Activated naive CD8-positive, alpha-beta T cell treated with anti-CD3 and anti-CD28 coated beads, Interleukin-2, amount 50 U/mL, for 24 hours (primary cell): ENCODE data around the gene KDM6A.
"Not testable (repeated sequence)": the region's sequence is repeated elsewhere in the genome, so short reads cannot be mapped to it uniquely, and the experiment has no call there.

ENCODE experiments used
- ATAC-seq: fragments of 150-1000 bp; cut with Tn5 transposase; one replicate; pipeline ENCODE4 v1.10.0; 2021
- DNase-seq: peaks from one replicate; pipeline ENCODE4 v3.0.0; 2021
- H3K27ac Mint-ChIP-seq: one replicate; pipeline ENCODE4 v1.8.0; 2021; ENCODE audit warnings: mild to moderate bottlenecking, mixed read lengths
- H3K27me3 Mint-ChIP-seq: one replicate; pipeline ENCODE4 v1.8.0; 2021; ENCODE audit warnings: mixed read lengths
- H3K36me3 Mint-ChIP-seq: one replicate; pipeline ENCODE4 v1.8.0; 2021; ENCODE audit warnings: low read depth, mixed read lengths
- H3K4me1 Mint-ChIP-seq: one replicate; pipeline ENCODE4 v1.8.0; 2021; ENCODE audit warnings: mixed read lengths
- H3K4me3 Mint-ChIP-seq: one replicate; pipeline ENCODE4 v1.8.0; 2021; ENCODE audit warnings: mild to moderate bottlenecking, moderate library complexity, mixed read lengths
- H3K9me3 Mint-ChIP-seq: one replicate; pipeline ENCODE4 v1.8.0; 2021; ENCODE audit warnings: mixed read lengths

KDM6A gene

DNA sequence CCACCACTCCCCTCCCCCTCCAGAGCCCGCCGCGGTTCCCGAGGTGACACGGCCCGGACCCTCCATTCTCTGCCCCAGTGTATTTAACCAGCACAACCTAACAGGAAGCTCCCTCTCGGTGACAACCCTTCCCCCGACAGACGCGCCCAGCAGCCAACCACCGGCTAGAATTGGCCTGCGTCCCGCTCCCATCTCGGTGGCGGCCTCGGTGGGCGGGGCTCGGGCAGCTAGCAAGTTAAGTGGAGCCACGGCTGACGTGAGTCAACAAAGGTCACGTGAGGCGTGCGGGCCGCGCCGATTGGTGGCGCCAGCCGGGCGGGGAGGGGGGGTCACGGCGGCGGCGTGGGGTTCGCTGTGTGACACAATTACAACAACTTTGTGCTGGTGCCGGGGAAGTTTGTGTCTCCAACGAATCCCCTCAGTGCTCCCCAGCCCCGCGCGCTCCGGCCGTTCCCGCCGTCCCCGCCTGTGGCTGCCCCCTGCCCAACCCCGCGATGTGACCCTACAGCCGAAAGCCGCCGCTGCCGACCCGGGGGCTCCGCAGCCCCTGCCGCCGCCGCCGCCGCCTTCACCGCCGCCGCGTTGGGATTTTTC, at the start of gene KDM6A:
KDM6A (plus strand) TSS at position 368 of the 594 bp plus-strand sequence. CDS start 364 bp downstream, outside the sequence.
- H3K27ac Mint-ChIP-seq: peak within 1 kb of the TSS; percentile 97
- no peaks in the 10 kb centered on the region for H3K27me3 Mint-ChIP-seq
- ATAC-seq (peak; percentile 90), DNase-seq (peak; percentile 93)
- H3K4me3 Mint-ChIP-seq: peak within 1 kb of the TSS; percentile 93
- H3K4me1 Mint-ChIP-seq: peaks cover 16% of the 10 kb centered on the region
- H3K9me3 Mint-ChIP-seq: no peaks in the 10 kb centered on the region
- H3K36me3 Mint-ChIP-seq: peaks cover 2% of the 10 kb centered on the region

- DNase-seq, H3K36me3 Mint-ChIP-seq, H3K9me3 Mint-ChIP-seq, H3K4me3 Mint-ChIP-seq, H3K27ac Mint-ChIP-seq, ATAC-seq, H3K4me1 Mint-ChIP-seq, H3K27me3 Mint-ChIP-seq: not testable (repeated sequence)
Observed at GRCh38 chrX:44823193-44823592, 49.8 kb upstream of the KDM6A start.

DNA sequence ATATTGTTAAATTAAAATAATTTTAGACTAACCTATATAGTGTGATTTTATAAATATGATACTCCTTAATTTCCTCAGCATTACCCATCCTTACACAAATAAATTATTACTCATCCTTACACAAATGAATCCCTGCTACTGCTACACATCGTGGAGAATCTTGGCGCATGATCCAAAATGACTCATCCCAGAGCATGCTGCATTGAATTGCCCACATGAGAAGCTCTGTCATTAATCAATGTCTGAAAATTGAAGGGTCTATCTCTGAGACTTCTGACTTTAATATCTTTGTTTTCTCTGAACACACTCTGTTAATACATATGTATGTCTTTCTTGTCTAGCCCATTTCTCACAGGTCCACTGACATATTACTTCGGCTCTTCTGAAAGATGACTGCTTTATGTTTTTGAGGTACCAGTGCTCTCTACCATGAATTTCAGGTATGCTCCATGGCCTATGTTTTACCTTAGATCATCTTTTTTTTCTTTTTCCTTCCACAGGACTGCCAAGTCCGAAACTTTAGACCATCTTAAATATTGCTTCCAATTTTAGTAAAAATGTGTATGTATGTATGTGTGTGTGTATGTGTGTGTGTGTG, 44.9 kb upstream of the KDM6A start:
- ATAC-seq: no peak
- Mint-ChIP-seq H3K36me3 (no peaks in the 10 kb centered on the region), H3K9me3 (no peaks in the 10 kb centered on the region), H3K27me3 (no peaks in the 10 kb centered on the region), H3K4me1 (no peaks in the 10 kb centered on the region), H3K27ac (no peak overlapping the region), H3K4me3 (no peak overlapping the region)
- DNase-seq: no peak

DNA sequence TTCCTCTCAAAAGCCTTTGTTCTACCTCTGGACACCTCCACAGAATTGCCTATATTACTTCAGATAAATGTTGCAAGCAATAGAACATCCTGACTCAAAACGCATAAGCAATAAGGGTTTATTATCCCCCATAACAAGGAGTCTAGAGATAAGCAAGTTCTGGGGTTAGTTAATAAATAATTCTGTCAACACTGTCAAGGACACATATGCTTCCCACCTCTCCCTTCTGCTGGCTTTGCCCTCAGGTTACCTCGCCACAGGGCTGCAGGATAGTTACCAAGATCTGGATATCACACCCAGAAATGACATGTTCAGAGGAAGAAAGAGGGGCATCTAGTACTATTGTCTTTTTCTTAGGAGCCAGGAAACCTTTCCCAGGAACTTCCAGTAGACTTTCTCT, 43.2 kb upstream of the KDM6A start:
- ATAC-seq (no peak), DNase-seq (no peak)
- Mint-ChIP-seq H3K4me1 (no peaks in the 10 kb centered on the region), H3K36me3 (no peaks in the 10 kb centered on the region), H3K4me3 (no peak overlapping the region), H3K9me3 (no peaks in the 10 kb centered on the region), H3K27ac (no peak overlapping the region), H3K27me3 (no peaks in the 10 kb centered on the region)

DNA sequence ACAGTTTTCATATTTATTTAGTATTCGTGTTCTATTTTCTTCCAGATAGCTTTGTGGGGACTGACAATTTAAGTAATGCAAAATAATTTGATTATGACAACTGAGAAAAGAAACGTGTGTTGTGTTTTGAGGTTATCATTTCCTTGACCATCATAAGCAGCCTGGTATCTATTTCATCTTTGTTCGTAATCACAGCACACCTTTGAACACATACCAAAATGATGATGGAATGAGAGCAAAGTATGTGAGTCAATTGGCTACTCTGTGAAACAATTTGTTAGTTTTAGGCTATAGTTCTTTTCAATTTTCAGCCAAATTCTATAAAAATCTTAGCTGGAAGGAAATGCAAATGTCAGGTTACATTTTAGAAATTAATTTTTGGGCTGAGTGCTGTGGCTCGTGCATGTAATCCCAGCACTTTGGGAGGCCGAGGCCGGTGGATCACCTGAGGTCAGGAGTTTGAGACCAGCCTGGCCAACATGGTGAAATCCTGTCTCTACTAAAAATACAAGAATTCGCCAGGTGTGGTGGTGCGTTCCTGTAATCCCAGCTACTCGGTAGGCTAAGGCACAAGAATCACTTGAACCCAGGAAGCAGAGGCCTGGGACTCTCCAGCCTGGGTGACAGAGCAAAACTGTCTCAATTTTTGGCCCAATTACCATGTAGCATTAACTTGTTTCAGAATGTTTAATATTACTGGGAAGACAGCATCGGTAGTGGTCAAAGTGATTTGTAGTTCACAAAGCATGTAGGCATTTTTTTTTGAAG, 30.3 kb upstream of the KDM6A start:
- Mint-ChIP-seq H3K36me3 (no peaks in the 10 kb centered on the region), H3K4me3 (no peak overlapping the region), H3K27me3 (no peaks in the 10 kb centered on the region), H3K9me3 (no peaks in the 10 kb centered on the region), H3K4me1 (no peaks in the 10 kb centered on the region), H3K27ac (no peak overlapping the region)
- no peak for DNase-seq
- ATAC-seq: no peak

- no peak for ATAC-seq
- no peak for DNase-seq
- H3K27me3 Mint-ChIP-seq: no peaks in the 10 kb centered on the region
- H3K9me3 Mint-ChIP-seq: no peaks in the 10 kb centered on the region
- no peaks in the 10 kb centered on the region for H3K36me3 Mint-ChIP-seq
- no peak overlapping the region for H3K4me3 Mint-ChIP-seq
- no peak overlapping the region for H3K27ac Mint-ChIP-seq
- H3K4me1 Mint-ChIP-seq: no peaks in the 10 kb centered on the region
Observed at GRCh38 chrX:44843318-44843702, 29.7 kb upstream of the KDM6A start.

GRCh38 chrX:44843753-44844152, 29.2 kb upstream of the KDM6A start, which contains the start of gene DUSP21:
DUSP21 (plus strand) TSS chrX:44844021; CDS start chrX:44844133, 112 bp downstream.
- DNase-seq: no peak
- Mint-ChIP-seq H3K27ac (no peak within 1 kb of the TSS), H3K27me3 (no peaks in the 10 kb centered on the region), H3K36me3 (no peaks in the 10 kb centered on the region), H3K9me3 (no peaks in the 10 kb centered on the region), H3K4me3 (no peak within 1 kb of the TSS), H3K4me1 (no peaks in the 10 kb centered on the region)
- ATAC-seq: no peak

DNA sequence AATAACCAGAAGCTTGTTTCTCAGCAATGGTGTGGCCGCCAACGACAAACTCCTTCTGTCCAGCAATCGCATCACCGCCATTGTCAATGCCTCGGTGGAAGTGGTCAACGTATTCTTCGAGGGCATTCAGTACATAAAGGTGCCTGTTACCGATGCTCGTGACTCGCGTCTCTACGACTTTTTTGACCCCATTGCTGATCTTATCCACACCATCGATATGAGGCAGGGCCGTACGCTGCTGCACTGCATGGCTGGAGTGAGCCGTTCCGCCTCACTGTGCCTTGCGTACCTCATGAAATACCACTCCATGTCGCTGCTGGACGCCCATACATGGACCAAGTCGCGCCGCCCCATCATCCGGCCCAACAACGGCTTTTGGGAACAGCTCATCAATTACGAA, 28.8 kb upstream of the KDM6A start:
- Mint-ChIP-seq H3K36me3 (no peaks in the 10 kb centered on the region), H3K27ac (no peak overlapping the region)
- no peak for ATAC-seq

GRCh38 chrX:44850891-44851290, 22.1 kb upstream of the KDM6A start:
- not testable (repeated sequence) for H3K36me3 Mint-ChIP-seq, H3K4me3 Mint-ChIP-seq, H3K4me1 Mint-ChIP-seq, H3K9me3 Mint-ChIP-seq, ATAC-seq, H3K27me3 Mint-ChIP-seq, H3K27ac Mint-ChIP-seq, DNase-seq

More for the DNA sequence above, 28.8 kb upstream of the KDM6A start:
- Mint-ChIP-seq H3K4me3 (no peak overlapping the region), H3K27me3 (no peaks in the 10 kb centered on the region), H3K9me3 (no peaks in the 10 kb centered on the region), H3K4me1 (no peaks in the 10 kb centered on the region)
- DNase-seq: no peak

DNA sequence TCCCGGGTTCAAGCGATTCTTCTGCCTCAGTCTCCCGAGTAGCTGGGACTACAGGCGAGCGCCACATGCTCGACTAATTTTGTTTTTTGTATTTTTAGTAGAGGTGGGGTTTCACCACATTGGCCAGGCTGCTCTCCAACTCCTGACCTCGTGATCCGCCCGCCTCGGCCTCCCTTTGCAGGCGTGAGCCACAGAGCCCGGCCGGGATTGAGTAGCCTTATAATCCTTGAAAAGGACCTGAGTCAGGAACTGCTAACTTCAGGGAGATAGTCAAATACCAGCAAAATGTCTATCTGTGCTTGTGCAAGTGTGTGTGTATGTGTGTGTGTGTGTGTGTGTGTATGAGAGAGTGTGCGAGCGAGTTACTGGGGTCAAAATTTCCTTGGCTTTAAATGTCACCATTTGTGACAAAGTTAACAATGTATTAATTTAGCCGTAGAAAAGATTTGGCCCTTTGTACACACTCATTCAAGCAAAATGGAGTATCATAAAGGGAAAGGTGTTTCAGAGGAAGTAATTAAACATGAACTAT, 1.8 kb upstream of the KDM6A start:
- peaks cover 10% of the 10 kb centered on the region for H3K4me1 Mint-ChIP-seq
- H3K36me3 Mint-ChIP-seq: peaks cover 2% of the 10 kb centered on the region
- ATAC-seq: no peak
- no peak for DNase-seq
- peak overlapping the region; percentile 68 for H3K27ac Mint-ChIP-seq
- peak overlapping the region; percentile 84 for H3K4me3 Mint-ChIP-seq
- H3K9me3 Mint-ChIP-seq: no peaks in the 10 kb centered on the region
- H3K27me3 Mint-ChIP-seq: peaks cover 3% of the 10 kb centered on the region

DNA sequence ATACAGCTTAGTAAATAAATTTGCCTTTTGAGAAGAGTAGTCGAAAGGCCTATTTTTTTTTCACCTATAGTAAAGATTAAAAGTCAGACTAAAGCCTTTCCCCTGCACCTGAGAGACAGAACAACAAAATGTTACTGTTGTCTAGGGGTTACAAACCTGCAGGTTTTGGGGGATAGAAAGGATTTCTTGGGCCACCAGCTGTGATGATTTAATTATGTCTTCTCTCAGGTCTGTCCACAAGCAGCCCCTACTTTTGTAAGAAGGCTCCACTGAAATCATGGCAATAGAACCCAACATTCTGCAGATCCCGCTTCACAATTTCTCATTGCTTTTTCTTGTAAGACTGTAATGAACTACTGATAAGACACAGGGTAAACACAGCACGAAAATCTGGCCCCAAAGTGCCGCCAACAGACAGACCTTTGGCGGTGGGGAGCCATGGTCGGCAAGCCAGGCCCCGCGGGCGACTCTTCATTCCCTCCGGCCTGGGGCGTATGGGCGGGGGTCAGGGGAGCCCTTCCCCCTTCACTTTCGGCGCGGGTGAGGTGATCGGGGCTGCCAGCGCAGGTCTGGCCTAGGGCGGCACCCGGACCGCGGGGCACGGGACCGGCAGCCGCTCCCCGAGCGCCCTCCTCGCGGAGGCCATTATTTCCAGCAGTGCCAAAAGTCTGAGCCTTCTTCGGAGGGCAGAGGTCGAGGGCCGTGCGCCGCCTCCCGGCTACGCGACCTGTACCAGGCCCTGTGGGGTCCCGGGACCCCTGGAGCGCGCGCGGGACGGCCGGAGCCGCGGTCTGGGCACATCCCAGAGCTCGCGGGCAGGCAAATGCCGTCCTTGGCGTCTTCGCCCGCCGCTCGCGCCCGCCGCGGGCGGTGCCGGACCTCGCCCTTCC, 812 bp upstream of the KDM6A start:
- Mint-ChIP-seq H3K4me1 (peaks cover 13% of the 10 kb centered on the region), H3K27ac (peak overlapping the region; percentile 97), H3K9me3 (no peaks in the 10 kb centered on the region), H3K36me3 (peaks cover 2% of the 10 kb centered on the region), H3K27me3 (peaks cover 2% of the 10 kb centered on the region), H3K4me3 (peak overlapping the region; percentile 93)
- DNase-seq (no peak), ATAC-seq (peak; percentile 10)

DNA sequence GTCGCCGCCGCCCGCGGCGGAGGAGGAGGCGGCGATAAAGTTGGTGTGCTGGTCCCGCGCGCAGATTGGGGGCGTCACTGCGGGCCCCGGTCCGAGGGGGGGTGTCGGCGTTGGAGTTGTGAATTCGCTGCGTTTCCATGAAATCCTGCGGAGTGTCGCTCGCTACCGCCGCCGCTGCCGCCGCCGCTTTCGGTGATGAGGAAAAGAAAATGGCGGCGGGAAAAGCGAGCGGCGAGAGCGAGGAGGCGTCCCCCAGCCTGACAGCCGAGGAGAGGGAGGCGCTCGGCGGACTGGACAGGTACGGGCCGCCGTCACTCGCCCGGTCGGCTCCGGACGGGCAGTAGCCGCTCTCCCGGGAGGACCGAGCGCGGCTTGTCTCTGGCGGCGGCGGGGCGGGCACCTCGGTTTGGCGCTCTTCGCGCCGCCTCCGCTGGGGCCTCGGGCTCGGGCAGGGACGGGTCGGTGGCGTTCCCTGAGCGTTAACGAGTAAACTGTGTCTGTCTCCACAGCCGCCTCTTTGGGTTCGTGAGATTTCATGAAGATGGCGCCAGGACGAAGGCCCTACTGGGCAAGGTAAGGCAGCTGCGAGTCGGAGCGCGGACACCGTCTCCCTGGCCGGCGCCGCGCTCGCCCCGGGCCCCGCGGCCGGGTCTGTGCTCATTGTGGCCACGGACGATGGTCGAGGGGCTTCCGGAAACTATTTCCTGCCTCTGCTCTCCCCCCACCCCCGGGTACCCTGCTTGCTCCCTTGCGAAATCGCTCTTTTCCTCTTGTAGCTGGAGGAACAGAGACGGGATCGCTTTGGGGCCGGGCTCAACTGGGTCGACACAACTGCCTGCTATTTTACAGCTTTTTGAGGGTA, 658 bp downstream of the KDM6A start:
- H3K36me3 Mint-ChIP-seq: peaks cover 2% of the 10 kb centered on the region
- peak overlapping the region; percentile 93 for H3K4me3 Mint-ChIP-seq
- DNase-seq (peak; percentile 46), ATAC-seq (peak; percentile 3)
- H3K27me3 Mint-ChIP-seq: no peaks in the 10 kb centered on the region
- H3K9me3 Mint-ChIP-seq: no peaks in the 10 kb centered on the region
- peak overlapping the region; percentile 97 for H3K27ac Mint-ChIP-seq
- H3K4me1 Mint-ChIP-seq: peaks cover 20% of the 10 kb centered on the region

DNA sequence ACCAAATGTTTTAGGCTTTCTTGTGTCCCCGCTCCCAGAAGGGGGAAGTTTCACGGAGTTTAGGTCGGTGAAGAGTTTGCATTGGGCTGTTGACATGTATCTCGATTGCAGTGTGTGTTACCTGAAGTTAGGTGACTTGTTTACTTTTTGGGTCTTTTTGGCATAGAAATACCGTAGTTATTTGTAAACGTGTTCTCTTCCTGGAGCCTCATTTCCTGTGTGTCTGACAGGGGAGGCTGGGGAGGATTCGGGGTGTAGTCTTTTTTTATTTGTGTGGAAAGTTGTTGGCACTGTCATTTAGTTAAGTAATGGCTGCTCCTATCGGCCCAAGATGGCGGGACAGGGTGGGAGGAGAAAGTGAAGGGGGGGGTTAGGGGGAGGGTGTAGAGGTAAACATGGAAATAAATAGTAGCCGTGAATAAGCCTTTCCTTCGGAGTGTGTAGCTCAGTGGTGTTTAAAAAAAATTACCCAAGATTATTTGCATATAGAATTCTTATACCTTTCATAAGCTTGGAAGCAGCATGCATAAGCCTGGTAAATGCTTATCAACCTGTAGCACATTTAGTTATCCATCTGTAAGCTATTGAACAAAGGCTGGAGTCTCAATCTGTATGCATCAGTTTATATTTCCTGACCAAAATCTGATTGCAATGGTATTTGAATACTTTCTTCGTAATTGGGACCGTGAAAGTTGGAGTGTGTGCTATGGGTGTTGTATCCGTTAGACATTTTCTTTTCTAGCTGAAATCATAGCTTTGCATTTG, 1.6 kb downstream of the KDM6A start:
- peak; percentile 44 for ATAC-seq
- peak; percentile 26 for DNase-seq
- H3K36me3 Mint-ChIP-seq: peaks cover 5% of the 10 kb centered on the region
- peak overlapping the region; percentile 97 for H3K27ac Mint-ChIP-seq
- H3K9me3 Mint-ChIP-seq: no peaks in the 10 kb centered on the region
- peaks cover 25% of the 10 kb centered on the region for H3K4me1 Mint-ChIP-seq
- no peaks in the 10 kb centered on the region for H3K27me3 Mint-ChIP-seq
- peak overlapping the region; percentile 93 for H3K4me3 Mint-ChIP-seq
